COLO668 (cell line): ENCODE results near the gene LETM1.

ENCODE experiments used
- DNase-seq: peaks from one replicate; lab custom pipeline; 2025; ENCODE audit not compliant: unreplicated experiment; lab: John Stamatoyannopoulos, UW

The LETM1 gene

GRCh38 chr4:1830234-1830633 is 25.7 kb downstream of the LETM1 start:
- DNase-seq: no peak

GRCh38 chr4:1826531-1827350 is 29.2 kb downstream of the LETM1 start:
- DNase-seq: no peak

- DNase-seq: no peak
Measured at GRCh38 chr4:1825326-1825725, 30.6 kb downstream of the LETM1 start.

GRCh38 chr4:1824746-1825145 is 31.2 kb downstream of the LETM1 start:
- DNase-seq: no peak

GRCh38 chr4:1823545-1823932 is 32.4 kb downstream of the LETM1 start:
- DNase-seq: no peak

GRCh38 chr4:1822568-1823544 is 33.1 kb downstream of the LETM1 start:
- DNase-seq: no peak

- no peak for DNase-seq
Measured at GRCh38 chr4:1821679-1822567, 34.0 kb downstream of the LETM1 start.

- no peak for DNase-seq
Measured at GRCh38 chr4:1819816-1820215, 36.1 kb downstream of the LETM1 start.

- DNase-seq: no peak
Measured at GRCh38 chr4:1819284-1819683, 36.7 kb downstream of the LETM1 start.

GRCh38 chr4:1815997-1816860 is 39.7 kb downstream of the LETM1 start:
- DNase-seq: no peak

- DNase-seq: no peak
Measured at GRCh38 chr4:1815096-1815996, 40.6 kb downstream of the LETM1 start.

GRCh38 chr4:1814453-1814852 is 41.5 kb downstream of the LETM1 start:
- DNase-seq: no peak

GRCh38 chr4:1813915-1814314 is 42.0 kb downstream of the LETM1 start:
- no peak for DNase-seq

- no peak for DNase-seq
Measured at GRCh38 chr4:1813231-1813630, 42.7 kb downstream of the LETM1 start.

- DNase-seq: no peak
Measured at GRCh38 chr4:1812720-1813119, 43.2 kb downstream of the LETM1 start.

- no peak for DNase-seq
Measured at GRCh38 chr4:1810765-1811164, 45.2 kb downstream of the LETM1 start.

GRCh38 chr4:1809754-1810502 is 46.0 kb downstream of the LETM1 start:
- DNase-seq: peak; percentile 70
